CD4-positive, alpha-beta T cell treated with Interferon gamma for 1 hour (primary cell): ENCODE measurements around the gene TNFRSF14.

Experiments used
- DNase-seq: peaks from one replicate; pipeline ENCODE4 v3.0.0-alpha.2; 2020

TNFRSF14 gene

GRCh38 chr1:2604844-2605508 lies 48.8 kb downstream of the TNFRSF14 start:
- no peak for DNase-seq

GRCh38 chr1:2605509-2606395 lies 49.6 kb downstream of the TNFRSF14 start:
- DNase-seq: no peak

- no peak for DNase-seq
Measured at GRCh38 chr1:2606396-2606880, 50.3 kb downstream of the TNFRSF14 start.

- no peak for DNase-seq
Measured at GRCh38 chr1:2606881-2607621, 50.9 kb downstream of the TNFRSF14 start.

- DNase-seq: no peak
Measured at GRCh38 chr1:2607641-2608091, 51.5 kb downstream of the TNFRSF14 start.

- DNase-seq: no peak
Measured at GRCh38 chr1:2609319-2610035, 53.3 kb downstream of the TNFRSF14 start.

- DNase-seq: no peak
Measured at GRCh38 chr1:2610036-2610959, 54.1 kb downstream of the TNFRSF14 start.

- peak; percentile 12 for DNase-seq
Measured at GRCh38 chr1:2611031-2611501, 54.9 kb downstream of the TNFRSF14 start.

- no peak for DNase-seq
Measured at GRCh38 chr1:2611621-2612437, 55.7 kb downstream of the TNFRSF14 start.

- no peak for DNase-seq
Measured at GRCh38 chr1:2612591-2613365, 56.6 kb downstream of the TNFRSF14 start.
